Astrocyte (in vitro differentiated cells and primary cell): ENCODE measurements around the gene PPP2R5E. TPM values are rescaled to one million over a fixed set of nuclear protein-coding genes. Genes with fewer than 3 reads are reported as not detected.

Source experiments
- DNase-seq: peaks from one replicate; pipeline ENCODE4 v3.0.0-alpha.2; 2010; ENCODE audit warnings: low read depth
- FAIRE-seq: peaks from 2 replicates; lab custom pipeline; 2011; peaks lifted over from hg19 to GRCh38; lab: Jason Lieb, UNC
- H2AFZ ChIP-seq: 2 replicates; pipeline ENCODE4 v1.6.0; 2012; ENCODE audit warnings: low read depth, low read length, inconsistent platforms
- H3K27ac ChIP-seq: 2 replicates; pipeline ENCODE4 v1.5.1; 2011; ENCODE audit warnings: low read depth, low read length, inconsistent platforms
- H3K27me3 ChIP-seq: 2 replicates; pipeline ENCODE4 v1.6.0; 2011; ENCODE audit warnings: low read length, inconsistent platforms; ENCODE audit not compliant: insufficient read depth
- H3K36me3 ChIP-seq: 2 replicates; pipeline ENCODE4 v1.5.1; 2011; ENCODE audit warnings: low read length, inconsistent platforms; ENCODE audit not compliant: insufficient read depth
- H3K4me1 ChIP-seq: 2 replicates; pipeline ENCODE4 v1.5.1; 2011; ENCODE audit warnings: low read length, inconsistent platforms; ENCODE audit not compliant: insufficient read depth
- H3K4me2 ChIP-seq: 2 replicates; pipeline ENCODE4 v1.6.0; 2012; ENCODE audit warnings: low read length, inconsistent platforms
- H3K4me3 ChIP-seq: 2 replicates; pipeline ENCODE4 v1.5.1; 2011; ENCODE audit warnings: low read depth, mild to moderate bottlenecking, low read length, inconsistent platforms; ENCODE audit not compliant: insufficient read depth
- H3K79me2 ChIP-seq: 2 replicates; pipeline ENCODE4 v1.6.0; 2012; ENCODE audit warnings: mild to moderate bottlenecking, low read length, inconsistent platforms; ENCODE audit not compliant: insufficient read depth
- H3K9ac ChIP-seq: 2 replicates; pipeline ENCODE4 v1.6.0; 2012; ENCODE audit warnings: mild to moderate bottlenecking, low read length, inconsistent platforms
- H3K9me3 ChIP-seq: 2 replicates; pipeline ENCODE4 v1.5.1; 2012; ENCODE audit warnings: low read depth, mild to moderate bottlenecking, low read length, inconsistent platforms; ENCODE audit not compliant: insufficient read depth
- H4K20me1 ChIP-seq: 2 replicates; pipeline ENCODE4 v1.6.0; 2012; ENCODE audit warnings: low read length, inconsistent platforms; ENCODE audit not compliant: insufficient read depth
- H3K27ac Mint-ChIP-seq: one replicate; pipeline ENCODE4 v1.8.0; 2021; ENCODE audit warnings: mild to moderate bottlenecking, mixed read lengths; ENCODE audit not compliant: unreplicated experiment
- H3K27me3 Mint-ChIP-seq: one replicate; pipeline ENCODE4 v1.8.0; 2021; ENCODE audit warnings: low read depth, mixed read lengths; ENCODE audit not compliant: unreplicated experiment
- H3K36me3 Mint-ChIP-seq: one replicate; pipeline ENCODE4 v1.8.0; 2021; ENCODE audit warnings: low read depth, mixed read lengths; ENCODE audit not compliant: unreplicated experiment
- H3K4me1 Mint-ChIP-seq: one replicate; pipeline ENCODE4 v1.8.0; 2021; ENCODE audit warnings: low read depth, mixed read lengths; ENCODE audit not compliant: unreplicated experiment
- H3K4me3 Mint-ChIP-seq: one replicate; pipeline ENCODE4 v1.8.0; 2021; ENCODE audit warnings: mild to moderate bottlenecking, moderate library complexity, mixed read lengths; ENCODE audit not compliant: unreplicated experiment
- H3K9me3 Mint-ChIP-seq: one replicate; pipeline ENCODE4 v1.8.0; 2021; ENCODE audit warnings: mild to moderate bottlenecking, mixed read lengths; ENCODE audit not compliant: unreplicated experiment
- CTCF ChIP-seq: IDR thresholded peaks from 2 replicates; pipeline ENCODE4 v1.5.1; 2011; ENCODE audit warnings: low read depth, mild to moderate bottlenecking, inconsistent platforms, low read length, moderate library complexity; ENCODE audit not compliant: insufficient read depth
- EZH2 ChIP-seq: IDR thresholded peaks from 2 replicates; pipeline ENCODE4 v1.6.1; 2012; ENCODE audit warnings: mild to moderate bottlenecking, low read length, inconsistent platforms; ENCODE audit not compliant: insufficient read depth
- total RNA-seq: library from RNA; stranded (reverse); gene quantifications from 2 replicates; pipeline ENCODE4 v1.2.1, GENCODE V29; 2021

Gene PPP2R5E
- total RNA-seq, 1 donor from 2014 or later = 69.3 TPM

DNA sequence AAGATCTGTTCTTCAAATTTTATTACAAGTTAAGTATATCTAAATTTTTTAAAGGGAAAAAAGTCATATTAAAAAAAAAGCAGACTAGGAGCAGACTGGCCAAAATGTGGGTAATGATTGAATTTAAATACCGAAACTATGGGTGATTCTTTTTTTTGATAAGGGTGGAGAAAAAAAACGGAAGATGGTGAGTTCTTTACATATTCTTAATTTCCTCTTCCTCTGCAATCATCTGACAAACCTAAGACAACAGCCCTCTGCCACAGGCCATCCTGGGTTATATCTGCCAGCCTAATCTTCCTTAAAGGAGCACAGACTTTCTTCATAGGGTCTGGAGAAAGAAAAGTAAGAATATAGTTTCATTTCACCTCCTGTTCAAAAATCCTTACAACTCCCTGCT, 108.0 kb downstream of the PPP2R5E start:
- TF ChIP-seq EZH2 = no peak
- TF ChIP-seq CTCF = no peak
- no peak for FAIRE-seq
- Histone ChIP-seq H3K79me2 (peaks cover 75% of the 10 kb centered on the region), H4K20me1 (peaks cover 73% of the 10 kb centered on the region), H3K9ac (no peak overlapping the region), H3K4me3 (no peak overlapping the region), H2AFZ (no peak overlapping the region), H3K27ac (no peak overlapping the region), H3K36me3 (no peaks in the 10 kb centered on the region), H3K9me3 (no peaks in the 10 kb centered on the region), H3K4me2 (peak overlapping the region; percentile 2), H3K27me3 (no peaks in the 10 kb centered on the region), H3K4me1 (peaks cover 12% of the 10 kb centered on the region)
- Mint-ChIP-seq H3K27me3 (no peaks in the 10 kb centered on the region), H3K36me3 (no peaks in the 10 kb centered on the region), H3K9me3 (no peaks in the 10 kb centered on the region), H3K4me1 (peaks cover 30% of the 10 kb centered on the region), H3K27ac (no peak overlapping the region), H3K4me3 (no peak overlapping the region)
- no peak for DNase-seq

DNA sequence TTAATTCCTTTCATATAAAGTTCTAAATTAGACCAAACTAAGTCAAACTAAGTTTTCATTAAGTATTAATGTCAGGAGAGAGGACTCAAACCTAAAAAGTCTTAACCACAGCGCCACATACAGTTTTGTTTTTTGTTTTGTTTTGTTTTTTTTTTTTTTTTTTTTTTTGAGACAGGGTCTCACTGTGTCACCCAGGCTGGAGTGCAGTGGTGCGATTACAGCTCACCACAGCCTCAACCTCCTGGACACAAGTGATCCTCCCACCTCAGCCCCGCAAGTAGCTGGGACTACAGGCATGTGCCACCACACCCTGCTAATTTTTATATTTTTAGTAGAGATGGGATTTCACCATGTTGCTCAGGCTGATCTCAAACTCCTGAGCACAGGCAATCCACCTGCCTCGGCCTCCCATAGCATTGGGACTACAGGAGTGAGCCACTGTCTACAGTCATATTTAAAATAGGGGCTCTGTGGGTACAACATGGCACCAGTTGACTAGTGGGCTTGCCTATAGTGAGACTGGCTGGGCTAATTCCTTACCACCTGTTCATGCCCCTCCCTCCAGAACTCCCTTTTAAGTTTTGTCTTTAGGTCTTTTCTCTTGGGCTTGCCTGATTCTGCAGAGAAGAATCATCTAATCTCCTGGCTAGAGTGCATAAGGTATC, 110.2 kb downstream of the PPP2R5E start:
- H3K4me1 Mint-ChIP-seq = peaks cover 26% of the 10 kb centered on the region

More for the DNA sequence above, 110.2 kb downstream of the PPP2R5E start:
- Histone ChIP-seq H3K4me1 (peaks cover 6% of the 10 kb centered on the region), H3K9ac (no peak overlapping the region), H2AFZ (no peak overlapping the region), H3K9me3 (no peaks in the 10 kb centered on the region), H3K27ac (no peak overlapping the region), H3K27me3 (no peaks in the 10 kb centered on the region), H3K79me2 (peaks cover 80% of the 10 kb centered on the region), H3K4me2 (no peak overlapping the region), H4K20me1 (peaks cover 70% of the 10 kb centered on the region), H3K36me3 (no peaks in the 10 kb centered on the region), H3K4me3 (no peak overlapping the region)
- Mint-ChIP-seq H3K9me3 (no peaks in the 10 kb centered on the region), H3K27me3 (no peaks in the 10 kb centered on the region), H3K36me3 (no peaks in the 10 kb centered on the region), H3K27ac (no peak overlapping the region), H3K4me3 (no peak overlapping the region)
- TF ChIP-seq EZH2 = no peak
- TF ChIP-seq CTCF = no peak
- FAIRE-seq (no peak), DNase-seq (no peak)
